Activated naive CD8-positive, alpha-beta T cell treated with anti-CD3 and anti-CD28 coated beads, Interleukin-2, amount 50 U/mL, for 16 hours (primary cell): ENCODE measurements around the gene LSM14A.
"Not testable (repeated sequence)": the region's sequence is repeated elsewhere in the genome, so short reads cannot be mapped to it uniquely, and the experiment has no call there.

Experiments
- DNase-seq: peaks from one replicate; pipeline ENCODE4 v3.0.0-alpha.2; 2020; ENCODE audit warnings: low read depth, low spot score

Gene LSM14A

DNA sequence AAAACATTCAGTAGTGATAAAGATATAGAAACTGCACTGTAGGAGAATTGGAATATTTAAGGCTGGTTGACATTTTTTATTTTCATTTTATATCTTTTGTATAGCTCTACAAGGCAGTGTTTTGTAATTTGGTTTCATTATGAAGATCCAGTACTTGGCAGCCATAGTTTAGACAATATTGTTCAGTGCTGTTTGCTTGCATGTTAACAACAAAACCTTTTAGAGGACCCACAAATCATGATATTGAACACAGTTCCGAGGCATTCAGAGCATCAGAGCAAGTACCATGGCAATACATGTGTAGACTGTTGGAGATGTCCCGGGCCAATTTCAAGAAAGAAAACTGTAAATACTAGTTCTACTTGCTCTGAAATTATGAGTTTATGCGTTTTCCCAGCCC lies 56.5 kb downstream of the LSM14A start:
- DNase-seq: no peak

DNA sequence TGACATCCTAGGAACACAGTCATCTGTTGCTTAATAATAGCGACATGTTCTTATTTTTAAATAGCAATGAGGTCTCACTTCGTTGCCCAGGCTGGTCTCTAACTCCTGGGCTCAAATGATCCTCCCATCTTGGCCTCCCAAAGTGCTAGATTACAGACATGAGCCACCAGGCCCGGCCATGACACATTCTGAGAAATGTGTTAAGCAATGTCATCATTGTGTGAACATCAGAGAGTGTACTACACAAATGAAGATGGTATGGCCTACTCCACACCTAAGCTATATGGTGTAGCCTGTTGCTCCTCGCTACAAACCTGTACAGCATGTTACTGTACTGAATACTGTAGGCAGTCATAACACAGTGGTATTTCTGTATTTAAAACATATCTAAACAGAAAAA lies 57.4 kb downstream of the LSM14A start:
- DNase-seq: no peak

DNA sequence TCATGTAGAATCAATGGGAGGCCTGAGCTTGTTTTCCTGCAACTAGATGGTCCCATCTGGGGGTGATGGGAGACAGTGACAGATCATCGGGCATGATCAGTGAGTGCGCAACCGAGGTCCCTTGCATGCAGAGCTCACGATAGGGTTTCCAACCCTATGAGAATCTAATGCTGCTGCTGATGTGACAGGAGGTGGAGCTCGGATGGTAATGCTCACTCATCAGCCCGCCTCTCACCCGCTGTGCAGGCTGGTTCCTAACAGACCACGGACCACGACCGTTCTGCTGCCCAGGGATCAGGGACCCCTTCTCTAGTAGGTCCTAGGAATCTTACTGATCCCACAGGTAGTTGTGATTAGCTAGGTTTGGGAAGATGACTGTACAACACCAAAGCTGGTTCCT lies 58.5 kb downstream of the LSM14A start:
- no peak for DNase-seq

DNA sequence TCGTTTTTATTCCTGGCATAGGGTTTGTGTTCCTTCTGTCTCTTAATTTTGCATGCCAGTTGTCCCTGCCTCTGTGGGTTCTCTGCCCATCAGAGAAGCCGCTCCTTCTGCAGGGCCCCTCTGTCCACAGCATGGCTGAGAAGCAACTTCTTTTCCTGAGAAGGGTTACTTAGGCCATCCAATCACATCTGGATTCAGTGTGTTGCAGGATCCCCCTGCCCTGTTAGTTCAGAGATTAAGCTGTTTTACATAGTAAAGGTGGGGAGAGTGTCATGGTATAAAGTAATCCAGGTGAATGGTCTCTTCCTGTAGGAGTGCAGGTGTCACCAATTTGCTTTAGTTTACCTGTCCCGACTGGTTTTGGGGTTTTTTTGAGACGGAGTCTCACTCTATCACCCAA lies 59.1 kb downstream of the LSM14A start:
- DNase-seq: no peak

DNA sequence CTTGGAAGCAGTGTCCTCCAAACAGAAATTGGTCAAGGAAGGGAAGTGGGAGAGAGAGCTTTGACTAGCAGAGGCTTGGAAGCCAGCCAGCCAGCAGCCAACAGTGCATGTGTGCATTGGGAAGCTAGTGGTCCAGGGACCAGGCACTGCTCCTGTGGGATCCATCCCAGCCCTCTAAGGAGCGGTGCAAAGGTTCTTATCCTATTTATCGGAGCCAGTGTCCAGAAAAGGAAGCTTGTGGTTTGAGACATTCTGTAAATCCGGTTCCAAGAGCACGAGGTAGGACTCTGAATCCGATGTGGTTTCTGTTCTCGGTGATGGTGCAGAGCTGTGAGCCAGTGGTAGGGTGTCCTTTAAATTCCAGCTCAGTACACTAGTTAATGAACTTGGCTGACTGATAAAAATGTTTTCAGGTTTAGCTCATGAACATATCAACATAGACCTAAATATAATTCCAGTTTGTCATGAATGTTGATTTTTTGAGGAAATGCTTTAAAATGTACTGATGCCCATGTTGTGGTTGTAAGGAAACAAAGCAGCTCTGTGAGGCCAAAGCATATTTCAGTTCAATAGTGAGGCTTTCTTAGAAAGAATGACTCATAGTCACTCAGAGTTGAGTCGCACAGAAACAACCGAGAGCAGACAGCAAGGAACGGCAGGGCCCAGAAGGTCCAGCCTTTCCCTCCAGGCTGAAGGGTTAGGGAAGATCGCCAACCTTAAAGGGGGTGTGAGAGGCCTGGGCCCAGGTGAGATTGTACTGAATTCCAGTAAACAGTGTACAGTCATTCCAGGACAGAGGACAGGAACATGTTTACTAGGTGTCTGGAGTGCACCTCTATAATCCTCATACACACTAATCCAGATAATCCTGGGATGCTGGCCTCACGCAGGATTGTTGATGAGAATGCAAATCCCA lies 60.5 kb downstream of the LSM14A start:
- no peak for DNase-seq

DNA sequence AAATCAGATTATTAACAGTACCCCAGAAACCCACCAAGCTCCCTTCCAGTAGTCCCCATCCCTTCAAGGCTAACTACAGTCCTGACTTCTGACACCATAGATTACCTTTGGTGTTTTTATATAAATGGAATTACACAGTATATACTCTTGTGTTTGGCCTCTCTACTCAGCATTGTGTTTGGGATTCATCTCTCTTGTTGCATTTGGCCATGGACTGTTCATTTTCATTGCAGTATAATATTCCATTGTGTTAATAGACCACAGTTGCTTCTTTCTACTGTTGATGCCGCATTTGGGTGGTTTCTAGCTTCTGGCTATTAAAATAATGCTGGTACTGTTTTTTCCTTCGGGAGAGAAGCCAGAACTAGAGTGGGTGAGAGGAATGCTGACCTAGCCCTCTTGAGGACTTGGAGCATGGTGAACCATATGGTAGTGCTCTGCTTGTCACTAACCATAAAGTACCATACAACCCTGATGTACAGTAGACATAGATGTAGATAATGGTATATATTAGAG lies 63.2 kb downstream of the LSM14A start:
- no peak for DNase-seq

DNA sequence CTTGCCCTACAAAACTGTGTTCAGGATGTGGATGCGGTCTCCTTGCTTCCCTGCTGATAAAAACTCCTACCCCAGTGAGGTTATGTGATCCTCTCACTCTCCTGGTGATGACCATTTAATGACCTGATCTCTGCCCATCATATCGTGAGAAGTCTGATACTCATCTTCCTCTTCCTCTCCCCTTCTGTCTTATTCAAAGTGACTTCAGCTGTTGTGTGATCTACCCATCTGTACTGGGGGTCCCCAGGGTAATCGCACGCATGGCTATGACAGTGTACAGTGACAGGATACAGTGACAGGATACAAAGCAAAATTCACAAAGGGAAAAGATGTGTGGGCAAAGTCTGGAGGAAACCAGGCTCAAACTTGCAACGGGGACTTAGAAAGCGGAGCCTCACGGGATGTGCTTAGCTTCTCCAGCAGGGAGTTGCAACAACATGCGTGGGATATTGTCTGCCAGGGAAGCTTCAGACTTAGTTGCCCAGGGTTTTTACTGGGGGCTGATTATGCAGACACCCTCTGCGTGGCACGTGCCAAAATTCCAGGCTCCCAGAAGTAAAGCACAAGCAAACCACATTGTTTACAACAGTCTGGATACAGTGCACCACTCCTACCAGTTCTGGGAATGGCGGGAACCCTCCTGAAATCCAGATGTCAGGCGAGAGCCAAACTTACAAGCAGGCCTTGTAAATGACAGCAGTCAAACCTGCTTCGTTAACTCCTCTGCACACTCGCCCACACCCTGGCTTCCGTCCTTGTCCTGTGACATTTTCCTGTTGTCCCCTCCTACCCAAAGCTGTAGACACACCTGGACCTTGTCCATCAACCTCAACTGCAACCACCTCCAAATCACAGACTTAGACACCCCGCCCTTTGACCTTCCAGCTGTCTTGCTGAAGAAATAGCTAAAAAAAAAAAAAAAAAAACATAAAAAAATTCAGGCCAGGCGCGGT lies 64.0 kb downstream of the LSM14A start:
- DNase-seq: no peak

DNA sequence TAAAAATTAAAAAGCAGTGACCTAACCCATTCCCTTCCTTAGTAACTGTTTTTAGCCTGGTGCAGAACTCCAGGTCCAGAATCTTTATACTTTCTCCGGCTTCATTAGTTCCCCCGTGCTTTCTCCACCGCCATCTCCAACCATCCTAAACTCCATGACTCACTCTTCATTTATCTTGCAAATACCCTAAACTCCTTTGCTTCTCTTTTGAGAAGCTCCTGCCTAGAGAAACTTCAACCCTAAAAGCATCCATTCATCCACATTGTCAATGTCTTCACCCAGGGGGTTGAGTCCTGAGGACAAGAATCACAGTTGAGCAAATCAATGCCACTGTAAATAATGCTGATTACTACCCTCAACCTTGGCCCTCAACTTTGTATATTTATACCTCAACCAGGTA lies 65.0 kb downstream of the LSM14A start:
- DNase-seq: no peak

DNA sequence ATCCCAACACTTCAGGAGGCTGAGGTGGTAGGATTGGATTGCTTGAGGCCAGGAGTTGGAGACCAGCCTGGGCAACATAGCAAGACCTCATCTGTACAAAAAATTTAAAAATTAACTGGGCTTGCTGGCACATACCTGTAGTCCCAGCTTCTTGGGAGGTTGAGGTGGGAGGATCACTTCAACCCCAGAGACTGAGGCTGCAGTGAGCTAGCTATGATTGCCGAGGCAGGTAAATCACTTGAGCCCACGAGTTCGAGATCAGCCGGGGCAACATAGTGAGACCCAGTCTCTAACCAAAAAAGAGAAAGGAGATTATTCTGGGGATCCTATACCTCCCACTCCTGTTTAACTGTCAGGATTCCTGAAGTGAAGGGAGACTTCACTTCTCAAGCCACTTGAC lies 65.6 kb downstream of the LSM14A start:
- no peak for DNase-seq

DNA sequence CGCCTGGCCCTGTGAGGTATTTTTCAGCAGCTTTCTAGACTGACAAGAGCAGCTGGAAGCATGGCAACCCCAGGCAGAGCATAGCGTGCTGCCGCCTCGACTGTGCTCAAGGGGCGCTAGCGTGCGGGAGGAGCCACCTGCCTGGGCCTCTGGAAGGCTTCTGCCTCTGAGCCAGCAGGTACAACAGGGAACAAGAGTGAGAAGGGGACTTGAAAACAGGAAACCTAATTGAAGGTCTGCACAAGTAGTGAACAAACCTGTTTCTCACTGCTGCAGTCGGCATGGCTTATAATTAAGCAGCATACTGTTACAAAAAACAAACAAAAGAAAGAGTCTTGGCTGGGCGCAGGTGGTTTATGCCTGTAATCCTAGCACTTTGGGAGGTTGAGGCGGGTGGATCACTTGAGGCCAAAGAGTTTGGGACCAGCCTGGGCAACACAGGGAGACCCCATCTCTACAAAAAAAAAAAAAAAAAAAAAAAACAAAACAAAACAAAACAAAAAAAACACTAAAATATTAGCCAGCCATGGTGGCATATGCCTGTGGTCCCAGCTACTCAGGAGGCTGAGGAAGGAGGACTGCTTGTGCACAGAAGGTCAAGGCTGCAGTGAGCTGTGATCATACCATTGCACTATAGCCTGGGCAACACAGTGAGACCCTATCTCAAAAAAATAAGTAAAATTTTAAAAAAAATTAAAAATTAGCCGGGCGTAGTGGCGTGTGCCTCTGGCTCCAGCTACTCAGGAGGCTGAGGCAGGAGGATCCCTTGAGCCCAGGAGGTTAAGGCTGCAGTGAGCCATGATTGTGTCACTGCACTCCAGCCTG lies 69.4 kb downstream of the LSM14A start:
- no peak for DNase-seq

DNA sequence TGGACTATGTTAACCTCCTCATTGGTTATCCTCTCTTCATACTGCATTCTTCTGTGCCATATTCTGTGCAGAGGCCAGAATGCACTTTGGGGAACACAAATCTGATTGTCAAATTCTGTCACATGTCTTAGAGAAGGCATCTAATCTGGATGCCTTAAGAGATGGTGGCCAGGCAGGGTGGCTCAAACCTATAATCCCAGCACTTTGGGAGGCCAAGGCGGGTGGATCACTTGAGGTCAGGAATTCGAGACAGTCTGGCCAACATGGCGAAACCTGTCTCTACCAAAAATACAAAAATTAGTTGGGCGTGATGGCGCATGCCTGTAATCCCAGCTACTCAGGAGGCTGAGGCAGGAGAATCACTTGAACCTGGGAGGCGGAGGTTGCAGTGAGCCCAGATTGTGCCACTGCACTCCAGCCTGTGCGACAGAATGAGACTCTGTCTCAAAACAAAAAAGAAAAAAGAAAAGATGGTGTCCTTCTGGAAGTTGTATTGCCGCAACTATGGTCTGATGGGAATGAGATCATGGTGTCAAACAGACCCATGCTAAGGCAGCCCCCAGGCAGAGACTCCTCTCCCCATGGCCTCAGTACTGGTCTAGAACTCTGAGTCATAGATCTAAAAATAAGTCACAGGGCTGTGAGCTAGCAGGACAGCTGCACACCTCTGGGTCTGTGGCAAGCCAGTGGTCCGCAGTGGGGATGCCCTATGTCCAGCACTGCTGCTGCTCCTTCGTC lies 71.0 kb downstream of the LSM14A start:
- not testable (repeated sequence) for DNase-seq

DNA sequence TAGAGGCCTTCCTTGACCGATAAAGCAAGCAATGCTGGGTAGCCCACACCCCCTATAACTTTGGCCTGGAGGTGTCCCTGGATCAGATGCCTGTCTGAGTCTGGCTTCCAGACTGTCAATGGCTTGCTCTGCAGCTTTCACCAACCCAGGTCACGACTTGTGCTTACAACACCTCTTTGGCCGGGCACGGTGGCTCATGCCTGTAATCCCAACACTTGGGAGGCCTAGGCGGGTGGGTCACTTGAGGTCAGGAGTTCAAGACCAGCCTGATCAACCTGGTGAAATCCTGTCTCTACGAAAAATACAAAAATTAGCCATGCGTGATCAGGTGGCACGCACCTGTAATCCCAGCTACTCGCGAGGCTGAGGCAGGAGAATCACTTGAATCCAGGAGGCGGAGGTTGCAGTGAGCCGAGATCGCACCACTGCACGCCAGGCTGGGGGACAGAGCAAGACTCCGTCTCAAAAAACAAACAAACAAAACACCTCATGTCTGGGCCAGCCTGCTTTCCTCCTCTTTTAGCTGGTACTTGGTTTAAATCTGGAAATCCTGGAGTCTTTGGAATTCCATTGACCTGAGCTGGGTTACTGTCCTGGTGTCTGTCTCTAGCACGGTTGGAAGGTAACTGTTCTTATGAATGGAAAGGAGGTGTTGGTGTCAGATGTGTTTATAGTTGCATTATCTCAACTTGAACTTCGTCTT lies 71.7 kb downstream of the LSM14A start:
- DNase-seq: no peak

DNA sequence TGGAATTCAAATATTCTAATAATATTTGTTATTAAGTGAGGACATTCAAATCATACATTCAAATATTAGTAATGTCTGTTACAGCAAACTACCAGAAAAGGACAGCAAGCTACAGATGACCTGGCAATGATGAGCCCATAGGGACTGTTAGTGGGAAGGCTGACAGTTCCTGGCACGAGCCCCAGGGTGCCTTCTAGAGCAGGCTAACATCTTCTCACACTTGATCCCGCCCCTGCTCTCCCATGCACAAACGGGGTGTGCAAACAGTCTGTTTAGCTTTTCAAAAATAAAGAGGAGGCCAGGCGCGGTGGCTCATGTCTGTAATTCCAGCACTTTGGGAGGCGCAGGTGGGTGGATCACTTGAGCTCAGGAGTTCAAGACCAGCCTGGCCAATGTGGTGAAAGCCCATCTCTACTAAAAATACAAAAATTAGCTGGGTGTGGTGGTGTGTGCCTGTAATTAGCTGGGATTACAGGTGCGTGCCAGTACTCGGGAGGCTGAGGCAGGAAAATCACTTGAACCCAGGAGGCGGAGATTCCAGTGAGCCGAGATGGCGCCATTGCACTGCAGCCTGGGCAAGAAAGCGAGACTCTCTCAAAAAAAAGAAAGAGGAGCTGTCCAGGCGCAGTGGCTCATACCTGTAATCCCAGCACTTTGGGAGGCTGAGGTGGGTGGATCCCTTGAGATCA lies 72.5 kb downstream of the LSM14A start:
- DNase-seq: no peak

DNA sequence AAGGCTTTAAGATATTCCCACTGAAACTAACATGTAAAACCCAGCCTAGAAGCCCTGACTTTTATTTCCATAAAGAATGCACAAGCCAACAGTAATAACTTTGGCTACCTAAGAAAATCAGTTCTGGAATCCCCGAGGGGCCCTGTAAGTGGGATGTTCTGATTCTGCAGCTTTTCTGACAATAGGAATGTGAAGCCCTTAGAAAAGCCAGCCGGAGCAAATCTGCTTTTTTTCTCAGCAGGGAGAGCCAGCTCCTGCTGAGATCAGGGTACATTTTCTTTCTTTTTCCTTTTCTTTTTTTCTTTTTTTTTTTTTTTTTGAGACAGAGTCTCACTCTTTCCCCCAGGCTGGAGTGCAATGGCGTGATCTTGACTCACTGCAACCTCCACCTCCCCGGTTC lies 74.0 kb downstream of the LSM14A start:
- DNase-seq: no peak

DNA sequence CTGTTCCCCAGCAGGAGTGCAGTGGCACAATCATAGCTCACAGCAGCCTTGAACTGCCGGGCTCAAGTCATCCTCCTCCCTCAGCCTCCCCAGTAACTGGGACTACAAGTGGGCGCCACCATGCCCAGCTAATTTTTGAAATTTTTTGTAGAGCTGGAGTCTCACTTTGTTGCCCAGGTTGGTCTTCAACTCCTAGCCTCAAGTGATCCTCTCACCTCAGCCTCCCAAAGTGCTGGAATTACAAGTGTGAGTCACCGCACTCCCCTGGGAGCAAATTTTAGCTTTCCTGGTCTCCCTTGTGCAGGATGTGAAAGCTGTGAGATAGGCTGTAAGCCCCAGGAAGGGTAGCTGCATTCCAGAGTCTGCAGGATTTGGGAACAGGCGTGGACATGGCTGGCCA lies 76.6 kb downstream of the LSM14A start:
- DNase-seq: no peak

DNA sequence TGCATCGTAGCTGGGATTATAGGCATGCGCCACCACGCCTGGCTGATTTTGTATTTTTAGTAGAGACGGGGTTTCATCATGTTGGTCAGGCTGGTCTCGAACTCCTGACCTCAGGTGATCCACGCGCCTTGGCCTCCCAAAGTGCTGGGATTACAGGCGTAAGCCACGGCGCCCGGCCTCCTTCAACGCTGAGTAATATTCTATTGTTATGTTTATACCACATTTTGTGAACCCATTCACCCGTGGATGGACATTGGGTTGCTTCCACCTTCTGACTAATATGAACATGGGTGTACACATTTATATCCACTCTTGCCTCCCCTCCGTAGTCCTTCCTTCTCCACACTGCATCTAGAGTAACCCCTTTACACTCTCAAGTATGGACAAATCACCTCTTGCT lies 80.9 kb downstream of the LSM14A start:
- DNase-seq: not testable (repeated sequence)

DNA sequence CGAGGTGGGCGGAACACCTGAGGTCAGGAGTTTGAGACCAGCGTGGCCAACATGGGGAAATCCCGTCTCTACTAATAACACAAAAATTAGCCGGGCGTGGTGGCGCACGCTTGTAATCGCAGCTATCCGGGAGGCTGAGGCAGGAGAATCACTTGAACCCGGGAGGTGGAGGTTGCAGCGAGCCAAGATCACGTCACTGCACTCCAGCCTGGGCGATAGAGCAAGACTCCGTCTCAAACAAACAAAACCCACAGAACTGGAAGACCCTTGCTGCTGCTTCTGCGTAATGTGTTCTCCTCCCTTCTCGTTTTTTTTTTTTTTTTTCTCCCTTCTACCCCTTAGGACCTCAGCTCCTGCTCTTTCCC lies 81.4 kb downstream of the LSM14A start:
- DNase-seq: not testable (repeated sequence)

DNA sequence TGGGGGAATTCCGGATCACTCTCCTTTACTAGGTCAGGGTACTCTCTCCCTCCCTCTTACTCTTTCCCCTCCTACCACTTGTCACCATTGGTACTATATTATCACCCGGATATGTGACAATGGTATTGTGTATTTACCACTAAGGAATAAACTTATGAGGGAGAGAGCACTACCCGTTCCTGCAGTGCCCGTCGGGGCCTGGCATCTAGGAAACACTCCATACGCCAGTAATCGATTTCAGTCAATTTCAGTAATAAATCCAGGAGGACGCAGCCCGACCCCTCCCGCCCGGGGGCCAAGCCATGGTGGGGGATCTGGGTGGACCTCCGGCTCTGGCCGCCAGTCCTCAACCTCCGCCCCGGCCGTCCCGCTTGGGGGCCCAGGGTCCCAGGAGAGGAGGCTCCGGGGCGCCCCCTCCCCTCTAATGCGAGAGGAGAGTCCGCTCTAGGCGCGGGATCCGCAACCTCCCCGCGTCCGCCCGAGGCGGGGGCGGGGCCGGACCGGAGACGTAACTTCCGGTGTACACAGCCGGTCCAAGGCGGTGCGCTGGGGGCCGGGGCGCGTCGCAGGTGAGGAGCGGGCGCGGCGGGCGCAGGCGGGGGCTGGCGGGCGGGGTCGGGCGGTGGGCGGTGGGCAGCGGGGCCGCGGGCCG lies 81.9 kb downstream of the LSM14A start, which contains the start of gene GARRE1:
Gene GARRE1 (plus strand): TSS at position 509 of the 652 bp plus-strand sequence. CDS start 45,920 bp downstream, outside the sequence.
- peak; percentile 63 for DNase-seq
